Measurements from ENCODE around the gene KRTAP10-11.

- no peak for TF ChIP-seq CTCF (IDR thresholded peaks at IDR 0.05 in 4 of 5, conservative IDR thresholded peaks at IDR 0.05 in 1 of 5)
- no peak for TF ChIP-seq POLR2A (IDR thresholded peaks at IDR 0.05)
Observed at GRCh38 chr21:44628707-44629391, 17.4 kb upstream of the KRTAP10-11 start.
